K562 (cell line): ENCODE measurements around the gene ZNF548. TPM values are rescaled to one million over a fixed set of nuclear protein-coding genes. Genes with fewer than 3 reads are reported as not detected.

ENCODE experiments used
- ATAC-seq: fragments of 200-7000 bp; cut with Tn5 transposase; 3 replicates; pipeline ENCODE4 v1.9.1; 2020; ENCODE audit warnings: moderate library complexity
- BruUV-seq: library from RNA; stranded (reverse); fragments of 400-500 nt; replicated peaks from 2 replicates; lab custom pipeline; 2021; lab: Mats Ljungman, UMichigan
- CTCF ChIA-PET: fragments of 300-600 bp; formaldehyde crosslinking; extraction: SDS; loops from one replicate; lab custom pipeline; 2021; ENCODE audit warnings: low intra/inter-chr PET ratio; lab: Yijun Ruan, JAX
- POLR2A ChIA-PET: fragments of 300-600, 350-650 bp; sonication (Branson Sonifier 250); formaldehyde crosslinking; extraction: SDS; loops from one replicate; lab custom pipeline; 2021; ENCODE audit warnings: antibody characterized with exemption, inconsistent platforms; lab: Yijun Ruan, JAX
- DNase-seq, 4 experiments: peaks; one replicate each; pipeline versions ENCODE4 v3.0.0 to v3.0.0-alpha.2; 2011 to 2018; ENCODE audit warnings: low spot score in 3 of 4, mixed read lengths in 3 of 4; ENCODE audit errors: extremely low read depth in 1 of 4
- FAIRE-seq: peaks from 2 replicates; lab custom pipeline; 2011; peaks lifted over from hg19 to GRCh38; lab: Jason Lieb, UNC
- H2AFZ ChIP-seq: 2 replicates; pipeline ENCODE4 v1.6.0; 2011; ENCODE audit warnings: low read depth, low read length, control low read depth, inconsistent platforms
- H3K27ac ChIP-seq: fragments of 200-600 bp; 3 replicates; pipeline ENCODE4 v1.8.0; 2011; ENCODE audit warnings: low read depth, mild to moderate bottlenecking, control low read depth, inconsistent platforms, low read length, moderate library complexity, mixed read lengths; ENCODE audit errors: extremely low read depth
- H3K27me3 ChIP-seq, 2 experiments: fragments of 300-600 bp in 1 of 2; 2 replicates in 1 of 2; 3 replicates in 1 of 2; pipeline versions ENCODE4 v1.6.0 to v1.8.0; 2011; ENCODE audit warnings: inconsistent platforms in 2 of 2, low read length in 2 of 2, mild to moderate bottlenecking in 1 of 2, mixed read lengths in 1 of 2, moderate library complexity in 1 of 2; ENCODE audit not compliant: control insufficient read depth in 2 of 2, insufficient read depth in 2 of 2
- H3K36me3 ChIP-seq: fragments of 300-600 bp; 3 replicates; pipeline ENCODE4 v1.8.0; 2011; ENCODE audit warnings: mild to moderate bottlenecking, low read length, inconsistent platforms; ENCODE audit not compliant: control insufficient read depth, insufficient read depth
- H3K4me1 ChIP-seq, 2 experiments: fragments of 200-600 bp in 1 of 2; replicated peaks in 1 of 2; 2 replicates in 1 of 2; 3 replicates in 1 of 2; pipeline versions ENCODE4 v1.5.1 to v1.8.0; 2011; ENCODE audit warnings: inconsistent platforms in 2 of 2, low read length in 2 of 2, mild to moderate bottlenecking in 1 of 2, mixed read lengths in 1 of 2, moderate library complexity in 1 of 2; ENCODE audit not compliant: control insufficient read depth in 2 of 2, insufficient read depth in 2 of 2
- H3K4me2 ChIP-seq: 2 replicates; pipeline ENCODE4 v1.6.1; 2011; ENCODE audit warnings: low read length, control low read depth, inconsistent platforms, mixed read lengths; ENCODE audit not compliant: insufficient read depth
- H3K4me3 ChIP-seq: fragments of 200-600 bp; sonication (generic), shearing (Covaris generic); 2 replicates; pipeline ENCODE4 v1.5.1; 2016; ENCODE audit warnings: control low read depth, inconsistent platforms
- H3K79me2 ChIP-seq: fragments of 200-600 bp; 3 replicates; pipeline ENCODE4 v1.8.0; 2011; ENCODE audit warnings: low read length, inconsistent platforms; ENCODE audit not compliant: control insufficient read depth, insufficient read depth
- H3K9ac ChIP-seq, 2 experiments: 2 replicates each; pipeline versions ENCODE4 v1.6.0 to v1.6.1; 2011; ENCODE audit warnings: low read depth in 2 of 2, low read length in 2 of 2, control low read depth in 1 of 2, inconsistent platforms in 1 of 2, mild to moderate bottlenecking in 1 of 2, mixed read lengths in 1 of 2; ENCODE audit not compliant: insufficient read depth in 1 of 2
- H3K9me1 ChIP-seq: one replicate; pipeline ENCODE4 v1.6.0; 2011; ENCODE audit warnings: inconsistent platforms, mild to moderate bottlenecking, low read length, moderate library complexity; ENCODE audit not compliant: control insufficient read depth, insufficient read depth
- H3K9me3 ChIP-seq: replicated peaks from 2 replicates; pipeline ENCODE4 v1.5.1; 2011; ENCODE audit warnings: low read depth, low read length, inconsistent platforms; ENCODE audit not compliant: control insufficient read depth, insufficient read depth
- H4K20me1 ChIP-seq: replicated peaks from 2 replicates; pipeline ENCODE4 v1.6.1; 2011; ENCODE audit warnings: low read length, inconsistent platforms, mixed read lengths; ENCODE audit not compliant: control insufficient read depth, insufficient read depth
- E2F4 ChIP-seq: sonication (generic); formaldehyde crosslinking; IDR thresholded peaks from 2 replicates; pipeline ENCODE4 v1.8.0; 2022; ENCODE audit warnings: mild to moderate bottlenecking, low read depth, missing genetic modification reagents
- MEF2A ChIP-seq: IDR thresholded peaks from 2 replicates; pipeline ENCODE4 v1.6.1; 2011; ENCODE audit warnings: low read depth, mild to moderate bottlenecking, low read length, moderate library complexity; ENCODE audit not compliant: control insufficient read depth
- NFIX ChIP-seq: fragments of 250-450 bp; sonication (Bioruptor Pico); IDR thresholded peaks from 2 replicates; pipeline ENCODE4 v1.4.0; 2020; ENCODE audit warnings: low read depth, mild to moderate bottlenecking, moderate library complexity
- PML ChIP-seq: IDR thresholded peaks from 2 replicates; pipeline ENCODE4 v1.6.1; 2012; ENCODE audit warnings: low read length, inconsistent platforms
- RBFOX2 ChIP-seq: fragments of 200-400 bp; formaldehyde crosslinking; IDR thresholded peaks from 2 replicates; pipeline ENCODE4 v1.6.1; 2017; ENCODE audit warnings: low read depth, mild to moderate bottlenecking, low read length, moderate library complexity
- RFX1 ChIP-seq: fragments of 450-650 bp; IDR thresholded peaks from 2 replicates; pipeline ENCODE4 v1.6.1; 2016; ENCODE audit warnings: mild to moderate bottlenecking, moderate library complexity
- TBP ChIP-seq: optimal IDR thresholded peaks from 2 replicates; pipeline ENCODE3; 2011; ENCODE audit warnings: low read depth, low read length, improper control_type of control experiment
- TOE1 ChIP-seq, 2 experiments: fragments of 450-650 bp in 1 of 2; sonication (generic) in 1 of 2; formaldehyde crosslinking in 1 of 2; IDR thresholded peaks; 2 replicates each; pipeline versions ENCODE4 v1.7.1 to v1.8.0; 2016 to 2022; ENCODE audit warnings: borderline replicate concordance in 2 of 2, mild to moderate bottlenecking in 2 of 2, antibody characterized with exemption in 1 of 2, inconsistent platforms in 1 of 2, low read depth in 1 of 2, missing genetic modification reagents in 1 of 2, moderate library complexity in 1 of 2
- TRIM28 ChIP-seq: fragments of 450-650 bp; IDR thresholded peaks from 2 replicates; pipeline ENCODE4 v1.6.1; 2017
- ZBED1 ChIP-seq: IDR thresholded peaks from 2 replicates; pipeline ENCODE4 v1.6.1; 2014
- ZBTB9 ChIP-seq: fragments of 450-650 bp; formaldehyde crosslinking; IDR thresholded peaks from 2 replicates; pipeline ENCODE4 v1.4.0; 2020; ENCODE audit warnings: mild to moderate bottlenecking, moderate library complexity
- ZKSCAN8 ChIP-seq: fragments of 200-800 bp; sonication (Bioruptor generic); IDR thresholded peaks from 2 replicates; pipeline ENCODE4 v1.6.1; 2016; ENCODE audit warnings: missing genetic modification characterization, missing compliant biosample characterization
- ZNF282 ChIP-seq: sonication (generic); formaldehyde crosslinking; IDR thresholded peaks from 2 replicates; pipeline ENCODE4 v1.8.1; 2023; ENCODE audit warnings: missing genetic modification reagents
- ZNF408 ChIP-seq: fragments of 250-450 bp; sonication (Bioruptor Pico); IDR thresholded peaks from 2 replicates; pipeline ENCODE4 v1.4.0; 2020; ENCODE audit warnings: low read depth, mild to moderate bottlenecking, moderate library complexity
- WGBS: fragments of 100-300 bp; shearing (Covaris generic); methylation state at CpG from one replicate; pipeline ENCODE4 v1.1.6; 2016; ENCODE audit warnings: low coverage, mixed read lengths; ENCODE audit not compliant: insufficient coverage; ENCODE audit errors: missing lambda C conversion rate; 5-methylcytosine and 5-hydroxymethylcytosine counted together
- in situ Hi-C: fragments of 300-500 bp; cut with MboI; formaldehyde crosslinking; loops from 4 replicates; pipeline ENCODE4 v1.15.0; 2018; ENCODE audit warnings: inconsistent platforms, mixed read lengths
- intact Hi-C: fragments of 100-400 bp; cut with micrococcal nuclease; formaldehyde crosslinking; loops from 2 replicates; pipeline ENCODE4 v1.14.2; 2022
- polyA plus RNA-seq, 8 experiments: library from polyadenylated mRNA; depleted of rRNA in 4 of 8; stranded (reverse) in 5 of 8; unstranded in 3 of 8; fragments of >200 nt; fragmentation: Nextera tagmentation in 2 of 8; fragmentation: Illumina TruSeq in 1 of 8; extraction: Ambion mirVana in 2 of 8; extraction: Trizol in 1 of 8; gene quantifications; 2 replicates each; pipeline versions ENCODE4 v1.2.1 to v1.2.3, GENCODE V29; 2011 to 2014; ENCODE audit warnings: inconsistent platforms in 1 of 8, missing spikeins in 1 of 8
- total RNA-seq, 7 experiments: library from RNA; depleted of rRNA in 6 of 7; stranded (reverse); fragments of >200 nt in 6 of 7; fragmentation: Illumina TruSeq in 2 of 7; extraction: Trizol in 2 of 7; gene quantifications; 2 replicates each; pipeline versions ENCODE4 v1.2.1 to v1.2.3, GENCODE V29; 2011 to 2021; ENCODE audit warnings: low replicate concordance in 1 of 7
- TF ChIP-seq, protein P1 (sequence below), 2 experiments: fragments of 150-350 bp in 1 of 2; IDR thresholded peaks; 2 replicates each; pipeline ENCODE4 v1.6.1; 2012 to 2016; ENCODE audit warnings: low read depth in 2 of 2, low read length in 2 of 2, mild to moderate bottlenecking in 1 of 2, moderate library complexity in 1 of 2

Gene ZNF548
- total and polyA plus RNA-seq, 9 of the 15 experiments (the other 6 are each of a cell fraction or from before 2014, with no cell fraction given), result 1.5 to 8.7 (median 4.5) TPM

DNA sequence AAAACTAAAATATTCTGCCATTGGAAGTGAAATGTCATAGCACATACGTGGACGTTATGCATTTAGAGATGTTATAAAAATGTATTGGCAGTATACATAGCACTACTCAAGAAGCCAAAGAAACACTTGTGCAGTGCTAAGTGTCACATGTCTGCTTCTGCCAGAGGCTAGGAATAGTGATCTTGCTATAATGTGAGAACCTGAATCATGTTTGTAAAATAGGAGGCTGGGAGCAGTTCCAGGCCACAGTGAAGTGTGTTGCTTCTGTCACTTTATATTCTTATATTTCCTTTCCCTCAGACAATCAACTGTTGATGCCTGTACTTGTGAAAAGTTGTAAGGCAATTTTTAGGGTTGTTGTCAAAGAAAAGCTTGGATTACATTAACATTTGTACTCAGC lies 22.9 kb upstream of the ZNF548 start:
- no peak for FAIRE-seq
- TF ChIP-seq ZBTB9 (CRISPR knock-in tag), result no peak
- no peak for TF ChIP-seq TBP
- TF ChIP-seq MEF2A, result no peak
- TF ChIP-seq RFX1, result no peak
- no peak for TF ChIP-seq ZBED1
- TF ChIP-seq ZKSCAN8 (CRISPR knock-in tag), result no peak
- no peak for TF ChIP-seq RBFOX2
- TF ChIP-seq PML, result no peak
- no peak for TF ChIP-seq TOE1 (IDR thresholded peaks at IDR 0.05; ENCODE audit: borderline replicate concordance)
- no peak for TF ChIP-seq TOE1 (CRISPR knock-in tag; IDR thresholded peaks at IDR 0.05; ENCODE audit: borderline replicate concordance, low read depth)
- TF ChIP-seq E2F4 (CRISPR knock-in tag), result no peak
- TF ChIP-seq ZNF282, result no peak
- TF ChIP-seq, protein P1, sequence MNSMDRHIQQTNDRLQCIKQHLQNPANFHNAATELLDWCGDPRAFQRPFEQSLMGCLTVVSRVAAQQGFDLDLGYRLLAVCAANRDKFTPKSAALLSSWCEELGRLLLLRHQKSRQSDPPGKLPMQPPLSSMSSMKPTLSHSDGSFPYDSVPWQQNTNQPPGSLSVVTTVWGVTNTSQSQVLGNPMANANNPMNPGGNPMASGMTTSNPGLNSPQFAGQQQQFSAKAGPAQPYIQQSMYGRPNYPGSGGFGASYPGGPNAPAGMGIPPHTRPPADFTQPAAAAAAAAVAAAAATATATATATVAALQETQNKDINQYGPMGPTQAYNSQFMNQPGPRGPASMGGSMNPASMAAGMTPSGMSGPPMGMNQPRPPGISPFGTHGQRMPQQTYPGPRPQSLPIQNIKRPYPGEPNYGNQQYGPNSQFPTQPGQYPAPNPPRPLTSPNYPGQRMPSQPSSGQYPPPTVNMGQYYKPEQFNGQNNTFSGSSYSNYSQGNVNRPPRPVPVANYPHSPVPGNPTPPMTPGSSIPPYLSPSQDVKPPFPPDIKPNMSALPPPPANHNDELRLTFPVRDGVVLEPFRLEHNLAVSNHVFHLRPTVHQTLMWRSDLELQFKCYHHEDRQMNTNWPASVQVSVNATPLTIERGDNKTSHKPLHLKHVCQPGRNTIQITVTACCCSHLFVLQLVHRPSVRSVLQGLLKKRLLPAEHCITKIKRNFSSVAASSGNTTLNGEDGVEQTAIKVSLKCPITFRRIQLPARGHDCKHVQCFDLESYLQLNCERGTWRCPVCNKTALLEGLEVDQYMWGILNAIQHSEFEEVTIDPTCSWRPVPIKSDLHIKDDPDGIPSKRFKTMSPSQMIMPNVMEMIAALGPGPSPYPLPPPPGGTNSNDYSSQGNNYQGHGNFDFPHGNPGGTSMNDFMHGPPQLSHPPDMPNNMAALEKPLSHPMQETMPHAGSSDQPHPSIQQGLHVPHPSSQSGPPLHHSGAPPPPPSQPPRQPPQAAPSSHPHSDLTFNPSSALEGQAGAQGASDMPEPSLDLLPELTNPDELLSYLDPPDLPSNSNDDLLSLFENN (IDR thresholded peaks at IDR 0.05; ENCODE audit: low read depth in 2 of 2, low read length in 2 of 2), result no peak
- TF ChIP-seq TRIM28, result no peak
- TF ChIP-seq NFIX (CRISPR knock-in tag), result no peak
- no peak for TF ChIP-seq ZNF408 (CRISPR knock-in tag)

More for the DNA sequence above, 22.9 kb upstream of the ZNF548 start:
- no TSS peak for BruUV-seq
- peaks cover 4% of the 10 kb centered on the region; the same call in 1 of the 2 replicates for H3K9me3 ChIP-seq
- intact Hi-C loops, result no loop called here
- H3K4me2 ChIP-seq, result no peak overlapping the region
- no peaks in the 10 kb centered on the region for H3K36me3 ChIP-seq
- ChIA-PET POLR2A (interaction anchor here (1.3 kb wide), 1 partner anchor 23 kb away, joined by 4 read pairs; the partner anchor contains the start of gene ZNF548), CTCF (interaction anchor here (0.7 kb wide), 1 partner anchor 236 kb away, joined by 5 read pairs; no protein-coding TSS in a partner anchor)
- H2AFZ ChIP-seq, result no peak overlapping the region
- H3K4me1 ChIP-seq, result peaks cover 0 to 5% of the 10 kb centered on the region in 2 experiments; a peak in 1 of 5 replicates
- no peak overlapping the region for H3K27ac ChIP-seq
- DNase-seq (no peak), ATAC-seq (no peak)
- H3K9ac ChIP-seq, result no peak overlapping the region
- H3K9me1 ChIP-seq, result no peaks in the 10 kb centered on the region
- 0% methylated on average over 2 of the region's 2 CpGs for WGBS
- H3K27me3 ChIP-seq, result no peaks in the 10 kb centered on the region
- H3K79me2 ChIP-seq, result no peaks in the 10 kb centered on the region
- no peaks in the 10 kb centered on the region for H4K20me1 ChIP-seq
- in situ Hi-C loops, result no loop called here
- no peak overlapping the region for H3K4me3 ChIP-seq
